NCI-H82 (cell line): ENCODE data around the gene ZNF639.
A peak's percentile ranks its signal among the peaks of the same experiment; 100 is the strongest.

Experiments used
- DNase-seq: peaks from one replicate; lab custom pipeline; 2025; lab: John Stamatoyannopoulos, UW

Gene ZNF639

DNA sequence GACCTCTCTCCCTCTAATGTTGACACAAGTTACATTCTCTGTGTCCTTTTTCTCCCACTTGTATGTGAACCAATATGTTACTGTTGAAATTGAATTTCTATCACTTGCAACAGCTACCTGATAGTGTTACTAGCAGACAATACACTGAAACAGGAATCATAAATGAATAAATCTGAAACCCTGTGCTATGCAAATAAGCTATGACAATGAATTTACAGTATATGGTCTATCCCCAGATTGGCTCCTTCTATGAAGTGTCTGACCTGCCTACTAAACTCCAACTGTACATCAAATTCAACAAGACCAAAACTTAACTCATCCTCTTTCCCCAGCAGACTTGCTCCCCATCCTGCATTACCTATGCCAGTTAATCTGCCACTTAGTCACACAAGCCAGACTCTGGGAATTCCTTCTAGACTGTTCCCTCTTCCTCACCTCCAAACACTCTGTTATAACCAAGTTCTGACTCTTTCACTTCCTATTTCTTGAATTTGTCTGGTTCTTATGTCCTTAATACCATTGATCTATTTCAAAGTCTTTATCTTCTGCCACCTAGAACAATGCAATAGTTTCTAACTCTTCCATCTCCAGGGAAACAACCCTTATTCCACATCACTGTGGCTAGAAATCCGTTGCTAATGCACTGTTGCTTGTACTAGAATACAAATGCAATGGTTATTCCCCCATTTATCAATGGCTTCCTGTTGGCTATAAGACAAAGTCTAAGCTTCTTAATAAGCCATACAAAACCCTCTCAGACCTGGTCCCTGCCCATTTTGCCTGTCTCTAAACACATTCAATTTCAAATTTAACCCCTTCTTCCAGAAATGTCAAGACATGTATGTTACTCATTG, 13.4 kb upstream of the ZNF639 start:
- no peak for DNase-seq

DNA sequence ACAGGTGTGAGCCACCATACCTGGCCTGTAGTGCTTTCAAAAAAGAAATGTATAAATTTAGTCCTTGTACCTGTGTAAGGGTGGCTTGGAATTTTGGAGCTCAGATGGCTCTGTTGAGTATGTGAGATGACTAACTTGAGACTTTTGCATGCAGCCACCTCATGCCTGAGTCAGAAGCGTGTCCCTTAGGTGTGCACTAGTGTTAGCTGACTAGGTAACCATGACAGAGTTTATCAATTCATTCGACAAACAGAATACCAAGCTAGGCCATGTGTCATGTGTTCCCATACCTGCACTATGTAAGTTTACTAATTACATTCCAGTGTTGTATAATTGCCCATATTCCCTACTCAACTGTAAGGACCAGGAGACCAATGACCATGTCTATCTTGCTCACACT, 4.0 kb upstream of the ZNF639 start:
- no peak for DNase-seq

DNA sequence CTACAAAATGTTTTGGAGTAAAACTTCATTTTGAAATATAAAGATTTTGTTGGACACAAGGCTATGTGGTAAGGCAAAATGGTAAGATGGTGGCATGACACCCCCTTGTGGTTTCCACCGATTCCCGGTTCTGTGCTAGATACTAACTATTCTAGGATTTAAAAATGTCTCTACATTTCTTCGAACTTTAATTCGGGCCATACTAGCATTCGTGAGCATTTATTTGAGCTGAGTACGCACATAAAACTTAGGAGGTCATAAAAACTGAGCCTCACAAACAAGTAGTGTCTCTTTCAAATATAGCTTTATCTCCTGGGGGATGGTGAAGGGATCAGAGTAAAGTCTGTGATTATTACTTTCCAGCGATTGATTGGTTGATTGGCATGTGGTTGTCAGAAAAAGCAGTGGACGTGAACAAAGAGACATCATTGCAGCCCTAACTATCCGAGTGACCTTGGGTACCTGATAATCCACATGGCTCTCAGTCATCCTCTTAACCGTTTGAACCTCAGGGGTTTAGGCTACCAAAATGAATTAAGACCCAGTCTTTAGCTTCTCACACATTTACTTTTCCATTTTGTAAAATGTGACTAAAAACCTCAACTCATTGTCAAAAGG, 1.1 kb upstream of the ZNF639 start:
- DNase-seq, result peak; percentile 74

DNA sequence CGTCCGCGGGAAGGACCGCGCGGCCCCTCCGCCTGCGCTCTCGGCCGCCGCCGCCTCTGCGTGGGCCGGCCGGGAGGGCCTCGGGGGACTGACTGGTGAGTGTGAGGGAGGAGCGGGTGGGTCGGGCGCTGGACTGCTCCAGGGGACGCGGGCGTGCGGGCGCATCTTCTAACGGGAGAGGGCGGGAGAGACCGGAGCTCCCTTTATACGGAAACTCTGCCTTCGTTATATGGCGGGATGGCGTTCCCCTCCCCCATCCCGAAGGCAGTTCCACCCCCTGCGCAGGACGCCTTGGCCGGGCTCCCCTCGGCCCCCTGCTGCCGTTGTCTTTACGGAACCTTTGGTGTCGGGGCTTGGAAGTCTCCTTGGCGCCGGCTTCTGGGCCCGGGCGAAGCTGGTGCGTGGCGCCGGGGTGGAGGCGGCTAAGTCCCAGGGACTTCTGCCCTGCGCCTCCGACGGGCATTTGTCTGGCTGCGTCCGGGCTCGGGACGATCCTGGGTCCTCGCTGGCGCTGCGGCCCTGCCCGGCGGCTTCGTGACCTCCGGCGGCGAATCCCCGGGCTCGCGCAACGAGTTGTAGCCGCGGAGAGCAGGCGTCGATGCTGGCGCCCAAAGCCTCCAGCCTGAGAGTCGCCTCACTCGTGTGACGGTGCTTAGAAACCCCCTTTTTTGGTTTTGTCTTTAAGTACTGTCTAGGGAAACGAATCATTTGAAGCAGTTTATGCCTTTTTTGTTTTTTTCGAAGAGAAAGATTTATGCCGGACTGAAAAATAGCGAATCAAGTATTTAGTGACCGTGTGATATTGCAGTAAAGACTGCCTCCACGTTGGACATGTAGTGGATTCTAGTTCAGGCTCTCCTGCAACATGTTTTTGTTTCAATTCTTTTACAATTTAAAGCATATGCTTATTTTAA, 623 bp downstream of the ZNF639 start:
- DNase-seq, result peak; percentile 77

DNA sequence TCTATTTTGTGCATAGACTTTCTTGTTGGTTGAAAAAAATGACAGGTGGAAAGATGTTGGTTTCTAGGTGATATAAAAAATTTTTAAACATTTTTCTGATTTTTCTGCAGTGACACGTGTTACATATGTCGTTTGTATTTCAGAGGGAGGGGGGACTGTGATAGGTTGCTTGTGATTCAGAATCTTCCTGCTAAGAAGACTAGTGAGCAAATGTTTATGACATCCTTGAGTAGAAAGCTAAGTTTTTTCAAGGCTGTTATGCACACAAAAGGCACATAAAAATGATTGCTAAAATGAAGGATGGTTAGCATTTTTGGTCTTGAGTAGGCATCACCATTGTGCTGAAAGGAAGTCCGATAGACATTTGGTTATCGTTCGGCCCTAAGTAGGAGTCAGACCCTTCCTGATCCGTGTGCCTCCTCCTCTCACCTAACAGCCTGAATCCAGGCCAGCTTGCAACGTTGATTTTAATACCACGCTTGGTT, 1.5 kb downstream of the ZNF639 start:
- DNase-seq, result peak; percentile 68

DNA sequence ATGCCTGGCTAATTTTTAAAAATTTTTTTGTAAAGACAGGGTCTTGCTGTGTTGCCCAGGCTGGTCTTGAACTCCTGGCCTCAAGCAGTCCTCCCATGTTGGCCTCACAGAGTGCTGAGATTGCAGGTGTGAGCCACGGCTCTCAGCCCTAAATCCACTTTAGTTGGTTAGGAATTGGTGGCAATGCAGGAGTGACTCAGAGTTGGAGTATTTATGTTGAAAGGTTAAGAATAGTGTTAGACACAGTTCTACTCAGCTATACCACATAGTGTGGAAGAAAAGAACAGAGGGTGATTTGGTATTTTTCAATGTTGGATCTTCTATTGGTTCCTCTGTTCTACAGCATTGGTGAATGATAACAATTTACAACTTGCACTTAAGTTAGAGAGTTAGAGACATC, 7.6 kb downstream of the ZNF639 start:
- no peak for DNase-seq

DNA sequence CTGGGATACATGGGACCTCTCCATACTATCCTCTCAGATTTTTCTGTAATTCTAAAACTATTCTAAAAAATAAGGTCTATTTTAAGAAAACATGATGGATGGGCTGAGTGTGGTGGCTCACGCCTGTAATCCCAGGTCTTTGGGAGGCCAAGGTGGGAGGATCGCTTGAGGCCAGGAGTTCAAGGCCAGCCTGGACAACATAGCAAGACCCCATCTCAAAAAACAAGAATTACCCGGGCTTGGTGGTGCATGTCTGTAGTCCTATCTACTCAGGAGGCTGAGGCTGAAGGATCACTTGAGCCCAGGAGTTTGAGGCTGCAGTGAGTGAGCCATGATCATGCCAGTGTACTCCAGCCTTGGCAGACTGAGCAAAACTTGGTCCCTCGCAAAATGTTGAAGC, 9.4 kb downstream of the ZNF639 start:
- DNase-seq, result no peak

DNA sequence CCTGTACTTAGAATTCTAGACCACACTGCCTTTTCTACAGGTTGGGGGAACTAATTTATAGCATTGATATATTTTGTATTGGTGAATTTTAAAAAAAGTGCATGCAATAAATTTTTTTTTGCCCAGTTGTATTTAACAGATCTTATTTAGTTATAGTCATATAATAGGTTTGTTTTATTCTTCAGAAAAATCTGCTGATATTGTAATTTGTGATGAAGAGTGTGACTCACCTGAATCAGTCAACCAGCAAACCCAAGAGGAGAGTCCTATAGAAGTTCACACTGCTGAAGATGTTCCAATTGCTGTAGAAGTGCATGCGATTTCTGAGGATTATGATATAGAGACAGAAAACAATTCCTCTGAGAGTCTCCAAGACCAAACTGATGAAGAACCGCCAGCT, 10.3 kb downstream of the ZNF639 start:
- no peak for DNase-seq

DNA sequence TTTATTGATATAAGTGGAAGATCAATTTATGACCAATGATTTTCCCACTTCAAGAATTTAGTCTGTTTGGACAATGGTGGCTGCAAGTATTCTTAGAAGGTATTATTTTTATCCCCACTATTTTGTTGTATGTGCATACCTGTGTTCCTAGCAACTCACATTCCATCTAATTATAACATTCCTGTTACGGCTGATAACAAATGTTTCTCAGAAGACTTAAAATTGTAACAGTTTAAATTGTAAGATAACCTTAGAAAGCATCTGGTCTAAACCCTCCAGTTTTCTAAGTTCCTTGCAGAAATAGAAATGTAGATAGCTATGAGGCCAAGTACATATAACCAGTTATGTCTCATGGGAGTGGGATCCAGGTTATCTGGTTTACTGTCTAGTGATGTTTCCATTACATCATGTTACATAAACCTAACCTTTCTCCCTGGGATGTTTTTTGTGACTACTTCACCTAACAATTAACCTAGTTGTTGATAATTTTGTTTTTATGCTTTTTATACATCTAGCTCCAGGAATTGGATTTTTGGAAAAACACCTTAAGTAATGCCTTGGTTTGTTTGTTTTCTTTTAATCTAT, 13.6 kb downstream of the ZNF639 start:
- no peak for DNase-seq

DNA sequence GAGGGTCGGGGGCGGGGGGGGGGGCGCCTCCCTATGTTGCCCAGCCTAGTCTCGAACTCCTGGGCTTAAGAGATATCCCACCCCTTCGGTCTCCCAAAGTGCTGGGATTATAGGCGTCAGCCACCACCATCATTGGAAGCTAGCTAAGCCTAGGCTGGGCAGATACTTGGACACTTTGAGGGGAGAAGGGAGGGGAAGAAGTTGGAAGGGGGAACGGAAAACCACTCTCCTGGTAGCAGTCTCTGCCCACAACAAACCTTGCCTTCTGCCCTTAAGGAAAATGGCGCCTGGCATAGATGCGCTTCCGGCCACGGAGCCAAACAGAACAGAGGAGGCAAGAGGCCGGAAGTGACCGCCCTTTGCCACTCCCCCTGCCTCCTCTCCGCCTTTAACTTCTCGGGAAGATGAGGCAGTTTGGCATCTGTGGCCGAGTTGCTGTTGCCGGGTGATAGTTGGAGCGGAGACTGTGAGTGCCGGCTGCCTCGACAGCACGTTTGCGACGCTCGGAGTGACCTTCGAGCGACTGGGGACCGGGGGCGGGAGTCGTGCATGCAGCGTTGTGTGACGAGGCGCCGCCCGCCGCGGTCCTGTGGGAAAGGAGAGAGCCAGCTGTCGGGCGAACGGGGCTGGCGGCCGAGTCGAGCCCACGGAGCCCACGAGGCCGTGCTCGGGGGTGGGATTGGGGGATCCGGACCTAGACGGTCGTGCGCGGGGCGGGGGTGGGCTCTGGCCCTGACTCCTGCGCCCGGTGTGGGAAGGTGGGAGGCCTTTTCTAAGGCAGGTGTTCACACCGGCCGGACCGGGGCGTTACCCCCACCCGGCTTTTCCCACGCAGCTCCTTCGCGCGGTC, 24.7 kb downstream of the ZNF639 start, which contains the start of gene MFN1:
Gene MFN1 (plus strand): TSS at position 365 of the 850 bp plus-strand sequence. CDS start 1,143 bp downstream, outside the sequence.
- DNase-seq, result peak; percentile 99

DNA sequence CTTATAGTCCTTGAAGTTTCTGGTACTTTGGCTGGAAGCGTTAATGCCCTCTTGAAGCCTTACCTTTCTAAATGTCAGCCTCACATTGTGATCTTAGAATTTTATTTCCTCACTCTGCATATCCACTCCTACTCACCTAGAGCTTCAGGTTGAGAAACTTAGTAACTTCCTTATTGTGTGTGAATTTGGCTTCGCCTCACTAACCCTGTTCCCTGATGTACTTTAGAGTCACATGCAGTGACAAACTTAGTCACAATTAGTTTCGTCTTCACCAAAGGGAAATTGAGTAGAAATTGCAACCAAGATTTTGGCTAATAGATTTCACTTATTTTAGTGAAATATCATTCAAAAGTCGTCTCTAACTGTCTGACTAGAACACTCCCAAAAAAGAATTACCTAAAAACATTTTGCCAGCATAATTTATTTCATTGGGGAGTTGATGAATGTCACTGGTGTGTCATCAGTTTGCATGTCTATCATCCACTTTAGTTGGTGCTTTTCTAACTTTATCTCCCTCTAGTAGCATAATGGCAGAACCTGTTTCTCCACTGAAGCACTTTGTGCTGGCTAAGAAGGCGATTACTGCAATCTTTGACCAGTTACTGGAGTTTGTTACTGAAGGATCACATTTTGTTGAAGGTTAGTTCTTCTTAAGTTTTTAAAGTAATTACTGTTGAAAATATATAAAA, 25.6 kb downstream of the ZNF639 start:
- DNase-seq, result no peak

DNA sequence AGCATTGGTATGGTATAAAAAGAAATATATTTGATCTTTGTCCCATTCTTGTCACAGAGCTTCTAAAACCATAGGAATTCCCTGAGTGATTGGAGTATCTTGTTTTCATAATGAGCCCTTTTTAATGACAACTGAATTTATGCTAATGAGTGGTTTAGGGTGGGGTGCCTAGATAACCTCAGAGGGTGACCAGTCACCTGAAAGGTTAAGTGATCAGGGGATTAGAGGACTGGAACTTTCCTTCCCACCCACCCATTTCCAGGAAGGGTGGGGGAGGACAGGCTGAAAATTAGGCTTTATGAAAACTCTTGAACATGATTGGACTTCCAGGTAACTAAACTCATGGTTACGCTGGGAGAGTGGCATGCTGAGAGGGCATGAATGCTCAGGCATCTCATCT, 33.2 kb downstream of the ZNF639 start:
- no peak for DNase-seq

DNA sequence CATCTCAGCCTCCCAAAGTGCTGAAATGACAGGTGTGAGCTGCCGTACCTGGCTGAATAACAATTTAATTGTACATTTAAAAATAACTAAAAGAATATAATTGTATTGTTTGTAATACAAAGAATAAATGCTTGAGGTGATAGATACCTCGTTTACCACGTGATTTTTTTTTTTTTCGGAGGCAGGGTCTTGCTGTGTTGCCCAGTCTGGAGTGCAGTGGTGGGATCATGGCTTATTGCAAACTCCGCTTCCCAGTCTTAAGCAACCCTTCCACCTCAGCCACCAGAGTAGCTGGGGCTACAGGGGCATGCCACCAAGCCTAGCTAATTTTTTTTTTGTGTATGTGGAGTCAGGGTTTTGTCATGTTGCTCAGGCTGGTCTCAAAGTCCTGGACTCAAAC, 40.5 kb downstream of the ZNF639 start:
- no peak for DNase-seq

DNA sequence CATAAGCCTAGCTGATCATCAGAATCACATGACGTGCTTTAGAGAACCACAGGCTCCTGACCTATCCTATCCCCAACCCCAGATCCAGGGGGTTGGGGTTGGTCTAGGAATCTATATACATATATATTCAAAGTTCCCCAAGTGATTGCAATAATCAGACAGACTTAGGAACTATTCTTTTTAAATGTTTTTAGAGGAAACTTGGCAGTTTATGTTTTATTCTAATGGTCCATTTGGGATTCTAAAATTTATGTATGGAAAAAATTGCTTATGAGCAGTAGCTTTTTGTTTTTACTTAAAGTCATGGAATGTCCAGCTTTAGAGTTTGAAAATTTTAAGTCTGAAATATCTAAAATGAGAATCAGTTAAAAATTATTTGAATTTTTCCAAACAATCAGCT, 46.8 kb downstream of the ZNF639 start:
- no peak for DNase-seq

DNA sequence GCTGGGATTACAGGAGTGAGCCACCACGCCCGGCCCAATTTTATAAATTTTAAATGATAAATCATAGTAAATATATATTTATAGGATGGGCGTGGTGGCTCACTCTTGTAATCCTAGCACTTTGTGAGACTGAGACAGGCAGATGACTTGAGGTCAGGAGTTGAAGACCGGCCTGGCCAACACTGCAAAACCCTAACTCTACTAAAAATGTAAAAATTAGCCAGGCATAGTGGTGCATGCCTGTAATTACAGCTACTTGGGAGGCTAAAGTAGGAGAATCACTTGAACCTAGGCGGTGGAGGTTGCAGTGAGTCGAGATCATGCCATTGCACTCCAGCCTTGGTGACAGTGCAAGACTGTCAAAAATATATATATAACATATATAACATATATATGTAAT, 51.1 kb downstream of the ZNF639 start:
- DNase-seq, result peak; percentile 21

DNA sequence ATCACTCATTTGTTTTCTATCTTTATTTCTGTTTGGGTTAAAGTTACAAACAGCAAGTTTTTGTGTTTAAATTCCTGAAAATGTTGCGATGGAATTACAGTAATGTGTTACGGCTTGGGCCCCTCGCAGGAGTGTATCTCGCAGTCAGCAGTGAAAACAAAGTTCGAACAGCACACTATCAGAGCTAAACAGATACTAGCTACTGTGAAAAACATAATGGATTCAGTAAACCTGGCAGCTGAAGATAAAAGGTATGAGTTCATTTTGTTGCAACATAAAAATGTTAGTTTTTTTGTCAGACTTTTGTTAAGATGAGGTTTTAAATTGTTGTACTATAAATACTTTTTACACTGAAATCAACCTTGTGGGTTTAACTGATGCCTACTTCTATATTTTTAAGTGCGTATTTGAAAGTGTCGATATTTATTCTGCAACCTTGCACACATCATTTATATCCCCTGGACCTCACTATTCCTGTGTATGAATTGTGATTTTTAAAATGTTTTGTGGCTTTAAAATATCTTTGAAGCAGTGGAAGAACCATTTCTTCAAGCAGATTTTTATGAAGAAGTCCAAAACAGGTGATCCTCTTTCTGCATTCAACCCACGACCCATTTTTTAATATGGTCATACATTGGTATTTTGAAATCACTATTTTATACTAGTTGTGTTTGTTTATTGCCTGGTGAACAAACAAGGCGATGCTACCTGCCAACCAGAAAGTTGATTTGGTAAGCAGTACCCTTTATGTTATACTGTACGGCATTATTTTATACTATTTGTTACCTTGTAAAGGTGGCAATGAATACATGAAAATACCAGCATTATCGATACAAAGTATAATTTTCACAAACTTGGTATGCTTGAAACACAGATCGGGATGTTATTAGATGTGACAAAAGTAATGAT, 52.5 kb downstream of the ZNF639 start:
- DNase-seq, result no peak

DNA sequence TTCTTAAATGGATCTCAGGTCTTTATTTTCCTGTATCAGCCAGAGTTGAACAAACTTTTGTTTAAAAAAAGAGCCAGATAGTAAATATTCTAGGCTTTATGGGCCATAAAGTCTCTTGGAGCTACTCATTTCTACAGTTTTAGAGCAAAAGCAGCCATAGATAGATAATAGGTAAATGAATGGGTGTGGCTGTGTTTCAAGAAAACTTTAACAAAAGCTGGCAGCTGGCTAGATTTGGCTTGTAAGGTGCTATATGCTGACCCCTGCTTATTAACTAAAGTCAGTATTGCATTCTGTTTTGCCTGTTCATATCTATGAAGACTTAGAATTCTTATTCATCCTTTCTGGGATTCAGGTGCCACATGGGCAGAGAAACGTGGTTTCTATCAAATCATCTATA, 53.6 kb downstream of the ZNF639 start:
- no peak for DNase-seq
